Stimulated activated CD4-positive, alpha-beta T cell treated with anti-CD3 and anti-CD28 coated beads, Interleukin-4, amount 100 ng/mL, for 24 hours (primary cell): Measurements from ENCODE around the gene DEXI.
"Not testable (repeated sequence)": the region's sequence is repeated elsewhere in the genome, so short reads cannot be mapped to it uniquely, and the experiment has no call there.

ENCODE experiments used
- DNase-seq: peaks from one replicate; pipeline ENCODE4 v3.0.0-alpha.2; 2020

The DEXI gene

GRCh38 chr16:10925285-10925684 lies 17.0 kb downstream of the DEXI start:
- DNase-seq: not testable (repeated sequence)

- no peak for DNase-seq
Observed at GRCh38 chr16:10923650-10924214, 18.5 kb downstream of the DEXI start.

GRCh38 chr16:10923146-10923649 lies 19.1 kb downstream of the DEXI start:
- no peak for DNase-seq

GRCh38 chr16:10922328-10923145 lies 19.7 kb downstream of the DEXI start:
- no peak for DNase-seq

GRCh38 chr16:10921536-10922327 lies 20.5 kb downstream of the DEXI start:
- DNase-seq: no peak

DNA sequence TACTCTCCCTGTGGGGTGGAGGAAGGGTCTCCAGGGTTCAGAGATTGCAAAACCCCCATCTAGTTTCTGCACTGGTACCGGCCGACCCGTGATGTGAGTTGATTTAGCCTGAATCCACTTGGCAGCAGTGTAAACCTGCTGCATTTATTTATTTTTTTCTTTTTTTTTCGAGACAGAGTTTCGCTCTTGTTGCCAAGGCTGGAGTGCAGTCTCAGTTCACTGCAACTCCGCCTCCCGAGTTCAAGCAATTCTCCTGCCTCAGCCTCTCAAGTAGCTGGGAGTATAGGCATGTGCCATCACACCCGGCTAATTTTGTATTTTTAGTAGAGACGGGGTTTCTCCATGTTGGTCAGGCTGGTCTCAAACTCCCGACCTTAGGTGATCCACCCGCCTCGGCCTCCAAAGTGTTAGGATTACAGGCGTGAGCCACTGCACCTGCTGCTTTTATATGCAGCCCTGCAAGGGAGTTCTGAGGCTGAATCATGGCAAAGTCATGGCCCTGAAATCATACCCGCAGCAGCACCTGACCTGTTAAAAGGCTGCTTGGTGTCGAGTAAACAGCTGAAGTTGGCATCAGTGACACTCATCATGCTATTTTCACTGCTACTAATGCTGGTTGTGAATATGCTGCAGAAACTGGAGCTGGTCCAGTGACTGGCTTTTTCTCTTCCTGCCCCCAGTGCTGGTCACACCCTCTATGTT lies 21.4 kb downstream of the DEXI start:
- no peak for DNase-seq

GRCh38 chr16:10919003-10919351 lies 23.3 kb downstream of the DEXI start:
- DNase-seq: no peak

- peak; percentile 88 for DNase-seq
Observed at GRCh38 chr16:10918294-10919002, 23.8 kb downstream of the DEXI start.

- DNase-seq: no peak
Observed at GRCh38 chr16:10916534-10916933, 25.7 kb downstream of the DEXI start.

- DNase-seq: no peak
Observed at GRCh38 chr16:10911267-10911666, 31.0 kb downstream of the DEXI start.

- DNase-seq: no peak
Observed at GRCh38 chr16:10907757-10908045, 34.6 kb downstream of the DEXI start.

GRCh38 chr16:10906914-10907756 lies 35.1 kb downstream of the DEXI start:
- no peak for DNase-seq

DNA sequence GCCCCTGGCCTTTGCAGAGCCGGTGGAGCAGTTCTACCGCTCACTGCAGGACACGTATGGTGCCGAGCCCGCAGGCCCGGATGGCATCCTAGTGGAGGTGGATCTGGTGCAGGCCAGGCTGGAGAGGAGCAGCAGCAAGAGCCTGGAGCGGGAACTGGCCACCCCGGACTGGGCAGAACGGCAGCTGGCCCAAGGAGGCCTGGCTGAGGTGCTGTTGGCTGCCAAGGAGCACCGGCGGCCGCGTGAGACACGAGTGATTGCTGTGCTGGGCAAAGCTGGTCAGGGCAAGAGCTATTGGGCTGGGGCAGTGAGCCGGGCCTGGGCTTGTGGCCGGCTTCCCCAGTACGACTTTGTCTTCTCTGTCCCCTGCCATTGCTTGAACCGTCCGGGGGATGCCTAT lies 35.8 kb downstream of the DEXI start:
- DNase-seq: no peak

- no peak for DNase-seq
Observed at GRCh38 chr16:10902999-10903398, 39.3 kb downstream of the DEXI start.

DNA sequence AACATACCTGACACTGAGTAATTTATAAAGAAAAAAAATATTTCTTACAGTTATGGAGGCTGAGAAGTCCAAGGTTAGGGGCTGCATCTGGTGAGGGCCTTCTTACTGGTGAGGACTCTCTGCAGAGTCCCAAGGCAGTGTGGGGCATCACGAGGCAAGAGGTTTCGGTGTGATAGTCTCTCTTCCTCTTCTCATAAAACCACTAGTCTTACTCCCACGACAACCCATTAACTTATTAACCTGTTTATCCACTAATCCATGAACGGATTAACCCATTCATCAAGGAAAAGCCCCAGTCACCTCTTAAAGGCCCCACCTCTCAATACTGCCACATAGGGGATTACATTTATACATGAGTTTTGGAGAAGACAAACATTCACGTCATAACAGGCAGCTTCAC lies 45.1 kb downstream of the DEXI start:
- DNase-seq: no peak

GRCh38 chr16:10896723-10897122 lies 45.5 kb downstream of the DEXI start:
- DNase-seq: no peak

GRCh38 chr16:10896165-10896564 lies 46.1 kb downstream of the DEXI start:
- no peak for DNase-seq

GRCh38 chr16:10895053-10895946 lies 47.0 kb downstream of the DEXI start:
- no peak for DNase-seq

DNA sequence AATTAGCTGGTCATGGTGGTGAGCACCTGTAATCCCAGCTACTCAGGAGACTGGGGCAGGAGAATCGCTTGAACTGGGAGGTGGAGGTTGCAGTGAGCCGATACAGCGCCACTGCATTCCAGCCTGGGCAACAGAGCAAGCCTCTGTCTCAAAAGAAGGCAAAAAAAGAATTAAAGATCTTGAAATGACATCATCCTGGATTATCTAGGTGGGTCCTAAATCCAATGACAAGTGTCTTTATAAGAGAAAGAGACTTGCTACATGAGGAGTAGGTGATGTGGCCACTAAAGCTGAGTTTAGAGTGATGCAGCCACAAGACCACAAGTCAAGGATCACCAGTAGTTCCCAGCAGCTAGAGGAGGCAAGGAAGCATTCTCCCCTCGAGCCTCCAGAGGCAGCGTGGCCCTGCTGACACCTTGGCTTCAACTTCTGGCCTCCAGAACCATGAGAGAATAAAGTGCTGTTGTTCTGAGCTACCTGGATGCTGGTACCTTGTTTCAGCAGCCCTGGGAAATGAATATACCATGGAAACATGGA lies 49.4 kb downstream of the DEXI start:
- DNase-seq: no peak

DNA sequence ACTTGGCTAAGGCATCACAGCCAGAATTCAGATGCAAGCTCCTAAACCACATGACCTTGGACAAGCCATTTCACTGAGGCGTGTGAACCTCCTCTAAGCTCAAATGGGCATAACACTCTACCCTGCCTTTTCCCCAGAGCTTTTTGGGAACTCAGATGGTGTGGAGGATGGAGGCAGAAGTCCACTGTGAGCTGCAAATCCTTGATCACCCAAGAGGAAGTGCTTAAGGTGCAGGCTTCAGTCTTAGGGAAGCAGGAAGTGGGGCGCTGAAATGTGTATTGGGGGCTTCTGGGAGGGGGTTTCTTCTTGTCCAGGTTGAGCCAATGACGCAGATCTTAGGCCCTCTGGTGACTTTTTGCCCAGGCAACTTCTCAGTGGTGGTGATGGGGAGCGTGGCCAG lies 52.4 kb downstream of the DEXI start:
- no peak for DNase-seq
